HG03565 (cell line): Measurements from ENCODE around the gene NGRN.
"Not testable (repeated sequence)": the region's sequence is repeated elsewhere in the genome, so short reads cannot be mapped to it uniquely, and the experiment has no call there.

Experiments used
- ATAC-seq: cut with Tn5 transposase; IDR thresholded peaks from one replicate; pipeline ENCODE4 v1.9.1; 2021; ENCODE audit warnings: mild to moderate bottlenecking, moderate library complexity; ENCODE audit not compliant: unreplicated experiment

The NGRN gene

DNA sequence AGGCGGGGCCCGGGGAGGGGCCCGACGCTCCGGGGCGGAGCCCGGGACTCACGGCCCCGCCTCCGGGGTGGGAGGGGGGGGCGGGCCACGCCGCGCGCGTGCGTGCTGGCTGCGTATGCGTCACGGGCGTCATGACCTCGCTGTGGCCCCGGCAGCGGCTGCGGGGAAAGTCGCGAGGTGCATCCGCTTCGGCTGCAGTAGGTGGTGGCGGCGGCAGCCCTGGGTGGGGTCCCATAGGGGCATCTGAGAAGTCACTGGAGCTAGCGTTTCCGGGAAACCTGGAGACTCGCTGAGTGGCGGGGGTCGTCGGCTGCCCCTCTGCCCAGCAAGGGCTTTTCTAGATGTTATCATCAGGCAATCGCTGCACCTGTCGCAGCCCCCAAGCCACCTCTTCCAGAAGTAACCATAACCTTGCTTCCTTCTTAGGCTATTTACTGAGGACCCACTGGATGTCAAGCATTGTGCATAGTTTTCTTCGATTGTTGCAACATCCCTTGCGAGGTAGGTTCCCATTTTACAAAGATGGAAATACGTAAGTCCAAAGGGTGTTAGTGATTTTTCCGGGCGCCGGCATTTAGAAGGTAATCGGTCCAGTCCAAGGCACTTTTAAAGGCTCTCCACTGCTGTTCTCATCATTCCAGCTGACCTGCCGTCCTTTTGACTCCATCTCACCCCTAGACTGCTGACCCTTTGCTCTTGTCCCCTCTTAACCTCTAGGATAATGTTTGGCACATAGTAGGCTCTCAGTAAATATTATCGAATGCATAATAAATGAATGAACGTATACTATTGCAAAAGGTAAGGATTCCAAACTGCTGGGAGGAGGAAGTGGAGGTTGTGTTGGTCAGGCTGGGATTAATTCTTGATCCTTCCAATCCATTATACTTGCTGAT is 31.1 kb upstream of the NGRN start, which contains the start of gene GDPGP1:
TSS of gene GDPGP1 (plus strand) at position 114 of the 893 bp plus-strand sequence. CDS start 6,700 bp downstream, outside the sequence.
- ATAC-seq: peak; percentile 64

DNA sequence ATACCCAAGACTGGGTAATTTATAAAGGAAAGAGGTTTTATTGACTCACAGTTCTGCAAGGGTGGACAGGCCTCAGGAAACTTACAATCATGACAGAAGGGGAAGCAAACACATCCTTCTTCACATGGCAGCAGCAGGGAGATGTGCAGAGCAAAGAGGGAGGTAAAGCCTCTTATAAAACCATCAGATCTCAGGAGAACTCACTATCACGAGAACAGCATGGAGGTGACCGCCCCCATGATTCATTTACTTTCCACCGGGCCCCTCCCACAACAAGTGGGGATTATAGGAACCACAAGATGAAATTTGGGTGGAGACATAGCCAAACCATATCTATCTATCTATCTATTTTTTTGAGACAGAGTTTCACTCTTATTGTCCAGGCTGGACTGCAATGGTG is 26.1 kb upstream of the NGRN start:
- no peak for ATAC-seq

DNA sequence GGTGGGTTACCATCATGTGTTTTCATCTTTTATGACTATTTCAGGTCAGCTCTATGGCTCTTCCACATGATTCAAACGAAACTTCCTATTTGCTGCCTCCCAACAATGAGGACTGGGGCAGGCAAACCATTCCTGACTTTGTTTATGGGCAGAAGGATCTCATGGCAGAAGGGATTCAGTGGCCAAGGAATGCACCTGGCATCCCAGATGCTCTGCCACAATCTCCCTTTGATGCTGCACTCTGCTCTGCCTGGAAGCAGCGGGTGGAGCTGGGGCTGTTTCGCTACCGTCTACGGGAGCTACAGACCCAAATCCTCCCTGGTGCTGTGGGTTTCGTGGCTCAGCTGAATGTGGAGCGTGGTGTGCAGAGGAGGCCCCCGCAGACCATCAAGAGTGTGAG is 24.6 kb upstream of the NGRN start:
- ATAC-seq: no peak

DNA sequence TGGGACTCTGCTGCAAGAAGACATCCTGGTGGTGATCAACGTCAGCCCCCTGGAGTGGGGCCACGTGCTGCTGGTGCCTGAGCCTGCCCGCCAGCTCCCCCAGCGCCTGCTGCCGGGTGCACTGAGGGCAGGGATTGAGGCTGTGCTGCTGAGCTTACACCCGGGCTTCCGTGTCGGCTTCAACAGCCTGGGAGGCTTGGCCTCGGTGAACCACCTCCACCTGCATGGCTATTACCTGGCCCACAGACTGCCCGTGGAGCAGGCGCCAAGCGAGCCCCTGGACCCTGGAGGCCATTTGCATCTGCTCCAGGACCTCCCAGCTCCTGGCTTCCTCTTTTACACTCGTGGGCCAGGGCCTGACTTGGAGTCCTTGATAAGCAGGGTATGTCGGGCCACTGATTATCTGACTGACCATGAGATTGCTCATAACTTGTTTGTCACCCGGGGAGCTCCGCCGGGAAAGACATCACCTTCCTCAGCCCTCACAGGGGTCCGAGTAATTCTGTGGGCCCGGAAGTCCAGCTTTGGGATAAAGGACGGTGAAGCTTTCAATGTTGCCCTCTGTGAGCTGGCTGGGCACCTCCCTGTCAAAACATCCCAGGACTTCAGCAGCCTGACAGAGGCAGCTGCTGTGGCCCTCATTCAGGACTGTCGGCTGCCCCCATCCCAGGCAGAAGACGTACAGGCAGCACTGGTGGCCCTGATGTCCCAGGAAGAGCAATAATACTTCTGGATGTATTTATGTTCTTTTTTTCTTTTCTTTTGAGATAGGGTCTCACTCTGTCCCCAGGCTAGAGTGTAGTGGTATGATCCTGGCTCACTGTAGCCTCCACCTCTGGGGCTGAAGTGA is 23.9 kb upstream of the NGRN start:
- no peak for ATAC-seq

DNA sequence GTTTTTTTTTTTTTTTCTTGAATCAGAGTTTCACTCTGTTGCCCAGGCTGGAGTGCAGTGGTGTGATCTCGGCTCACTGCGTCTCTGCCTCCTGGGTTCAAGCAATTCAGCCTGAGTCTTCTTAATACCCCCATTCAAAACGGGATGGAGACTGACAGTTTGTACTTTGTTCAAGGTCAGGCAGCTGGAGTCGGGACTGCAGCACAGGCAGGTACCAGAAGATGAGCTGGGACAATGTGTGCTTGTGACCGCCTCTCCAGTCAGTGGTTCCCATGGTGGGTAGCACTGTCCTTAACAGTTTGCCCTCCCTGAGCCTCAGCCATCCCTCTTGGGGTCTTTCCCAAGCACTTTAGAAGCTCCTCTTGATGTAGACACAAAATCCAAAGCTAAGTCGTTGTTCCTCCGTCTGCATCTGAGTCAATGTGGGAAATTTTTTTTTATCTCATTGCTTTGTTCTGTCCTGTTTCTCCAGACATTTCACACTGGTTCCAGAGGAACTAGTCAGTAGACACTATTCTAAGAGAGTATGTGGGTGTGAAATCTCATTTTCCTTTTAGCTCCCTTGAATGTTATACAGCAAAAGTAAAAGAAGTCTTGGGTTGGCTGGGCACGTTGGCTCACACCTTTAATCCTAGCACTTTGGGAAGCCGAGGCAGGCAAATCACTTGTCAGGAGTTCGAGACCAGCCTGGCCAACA is 21.4 kb upstream of the NGRN start:
- no peak for ATAC-seq

DNA sequence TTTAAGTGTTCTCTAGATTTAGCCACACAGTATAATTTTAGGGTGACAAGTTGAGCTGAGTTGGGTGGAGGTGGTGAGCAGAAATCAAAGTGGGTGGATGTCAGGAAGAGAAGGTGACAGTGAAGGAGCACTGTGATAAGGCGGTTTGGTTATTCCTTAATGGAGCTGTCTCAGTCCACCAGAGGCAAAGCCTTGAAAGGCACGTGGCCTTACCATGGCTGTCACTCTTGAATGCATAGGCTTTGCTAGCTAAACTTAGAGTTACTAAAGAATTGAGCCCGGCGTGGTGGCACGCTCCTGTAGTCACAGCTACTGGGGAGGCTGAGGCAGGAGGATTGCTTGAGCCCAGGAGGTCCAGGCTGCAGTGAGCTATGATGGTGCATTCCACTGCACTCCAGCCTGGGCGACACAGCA is 16.7 kb upstream of the NGRN start:
- ATAC-seq: no peak

DNA sequence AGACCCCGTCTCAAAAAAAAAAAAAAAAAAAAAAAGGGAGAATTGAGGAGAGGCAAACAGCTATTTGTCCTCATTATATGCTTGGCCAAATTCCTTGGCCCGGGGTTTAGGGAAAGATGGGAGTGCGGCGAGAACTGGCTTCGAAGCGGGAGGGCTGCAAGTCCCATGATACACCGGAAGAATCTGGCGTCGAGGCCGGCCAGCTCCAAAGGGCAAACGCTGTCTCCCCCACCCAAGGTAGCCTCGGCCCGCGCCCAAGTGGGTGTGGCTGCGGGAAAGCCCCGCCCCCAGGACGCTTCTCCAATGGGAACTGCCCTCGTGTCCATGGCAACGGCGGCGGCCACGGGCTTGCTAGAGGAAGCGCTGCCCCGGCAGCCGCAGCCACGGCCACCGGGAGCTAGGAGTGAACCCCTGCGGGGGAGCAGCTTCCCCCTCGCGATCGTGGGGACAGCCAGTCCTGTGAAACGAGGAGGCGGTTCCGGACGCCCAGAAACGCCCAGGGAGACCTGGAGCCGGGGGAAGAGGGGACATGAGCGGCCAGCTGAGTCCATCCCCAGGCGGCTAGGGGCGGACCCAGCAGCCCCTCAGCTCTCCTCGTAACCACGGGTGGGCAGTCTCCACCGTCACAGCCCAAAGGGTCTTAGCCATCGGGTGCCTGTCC is 16.1 kb upstream of the NGRN start, which contains the start of gene TTLL13:
TSS of gene TTLL13 (plus strand) at position 354 of the 661 bp plus-strand sequence. CDS start 1,075 bp downstream, outside the sequence.
- no peak for ATAC-seq

DNA sequence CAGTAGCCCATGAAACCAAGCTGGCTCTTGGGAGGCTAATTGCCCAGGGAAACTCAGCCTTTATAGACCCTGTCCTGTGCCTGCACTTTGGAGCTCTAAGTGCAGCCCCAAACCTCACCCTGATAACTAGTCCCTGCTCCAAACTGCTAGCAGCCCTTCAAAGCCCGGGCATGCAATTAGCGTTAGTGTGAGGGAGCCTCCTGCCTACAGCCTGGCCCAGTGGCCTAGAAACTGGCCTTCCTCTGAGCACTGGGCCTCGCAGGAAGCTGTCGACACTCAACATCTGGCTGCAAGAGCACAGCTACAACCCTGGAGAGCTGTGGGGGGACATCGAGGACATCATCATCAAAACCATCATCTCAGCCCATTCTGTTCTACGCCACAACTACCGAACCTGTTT is 7.7 kb upstream of the NGRN start:
- ATAC-seq: no peak

DNA sequence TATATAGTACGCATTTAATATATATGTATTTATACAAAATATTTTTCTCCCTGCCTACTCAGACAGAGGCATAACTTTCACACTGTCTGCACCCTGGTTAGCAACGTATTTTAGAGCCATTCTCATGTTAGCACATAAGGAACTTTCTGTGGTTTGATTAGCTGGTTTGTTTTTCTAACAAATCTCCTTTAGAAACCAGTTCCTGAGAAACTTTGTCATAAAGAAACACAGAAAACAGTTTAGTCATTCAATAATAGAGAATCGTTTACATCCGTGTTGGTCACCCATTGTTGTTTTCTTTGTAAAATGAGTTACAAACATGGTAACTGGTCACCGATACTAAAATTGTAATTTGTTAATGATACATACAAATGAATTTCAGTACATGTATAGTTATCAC is 5.9 kb upstream of the NGRN start:
- peak; percentile 60 for ATAC-seq

DNA sequence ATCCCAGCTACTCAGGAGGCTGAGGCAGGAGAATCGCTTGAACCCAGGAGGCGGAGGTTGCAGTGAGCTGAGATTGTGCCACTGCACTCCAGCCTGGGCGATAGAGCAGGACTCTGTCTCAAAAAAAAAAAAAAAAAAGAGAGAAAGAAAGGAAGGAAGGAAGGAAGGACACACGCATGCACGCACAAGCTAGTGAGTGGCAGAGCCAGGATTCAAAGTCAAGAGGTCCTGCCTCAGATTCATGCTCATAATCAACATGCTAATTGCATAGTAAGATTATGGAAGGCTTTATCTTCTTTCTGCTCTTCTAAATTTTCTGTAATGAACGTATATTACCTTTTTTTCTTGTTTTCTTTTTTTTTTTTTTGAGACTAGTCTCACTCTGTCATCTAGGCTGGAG is 4.7 kb upstream of the NGRN start:
- ATAC-seq: not testable (repeated sequence)

DNA sequence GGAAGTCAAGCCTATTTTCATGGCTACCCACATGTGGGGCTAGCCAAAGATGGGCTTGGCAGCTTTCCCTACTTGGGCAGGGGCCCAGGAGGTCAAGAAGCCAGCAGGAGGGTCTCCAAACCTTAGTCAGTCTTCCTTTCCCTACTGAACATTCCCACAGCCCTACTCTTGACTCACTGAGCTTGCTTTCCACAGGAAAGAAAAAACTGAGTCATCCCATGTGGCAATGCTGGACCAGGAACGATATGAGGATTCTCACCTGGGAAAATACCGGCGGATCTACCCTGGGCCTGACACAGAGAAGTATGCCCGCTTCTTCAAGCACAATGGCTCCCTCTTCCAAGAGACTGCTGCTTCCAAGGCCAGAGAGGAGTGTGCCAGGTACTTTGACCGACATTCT is 3.7 kb upstream of the NGRN start:
- no peak for ATAC-seq

DNA sequence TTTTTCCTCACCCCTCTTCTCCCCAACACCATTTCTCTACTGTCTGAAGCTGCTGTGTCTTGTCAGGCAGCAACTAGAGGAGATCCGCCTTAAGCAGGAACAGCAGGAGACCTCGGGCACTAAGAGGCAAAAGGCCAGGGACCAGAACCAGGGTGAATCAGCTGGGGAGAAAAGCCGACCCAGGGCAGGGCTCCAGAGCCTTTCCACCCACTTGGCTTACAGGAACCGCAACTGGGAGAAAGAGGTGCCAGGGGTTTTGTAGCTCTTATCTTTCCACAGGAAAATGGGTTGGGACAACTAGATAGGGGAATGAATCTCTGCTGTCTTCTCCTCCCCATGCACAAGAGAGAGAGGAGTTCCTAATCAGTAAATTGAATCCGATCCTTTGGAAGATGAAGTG is 3.0 kb upstream of the NGRN start:
- no peak for ATAC-seq

DNA sequence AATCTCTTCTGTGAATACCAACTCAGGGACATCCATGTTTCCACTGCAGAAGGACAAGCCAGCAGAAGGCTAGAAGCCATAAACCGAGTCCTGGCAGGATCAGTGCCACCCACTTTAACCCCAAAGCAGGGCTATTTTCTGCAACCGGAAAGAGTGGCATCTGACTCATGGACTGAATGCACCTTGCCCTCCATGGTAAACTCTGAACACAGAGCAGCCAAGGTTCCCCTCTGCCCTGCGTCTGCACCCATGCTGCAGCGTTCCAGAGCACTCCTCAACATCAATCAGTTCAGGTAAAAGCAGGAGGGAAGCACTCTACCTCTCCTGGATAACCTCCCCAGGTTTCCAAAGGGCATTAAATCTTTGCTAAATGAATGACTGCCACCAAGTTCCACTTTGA is 801 bp upstream of the NGRN start:
- ATAC-seq: no peak

DNA sequence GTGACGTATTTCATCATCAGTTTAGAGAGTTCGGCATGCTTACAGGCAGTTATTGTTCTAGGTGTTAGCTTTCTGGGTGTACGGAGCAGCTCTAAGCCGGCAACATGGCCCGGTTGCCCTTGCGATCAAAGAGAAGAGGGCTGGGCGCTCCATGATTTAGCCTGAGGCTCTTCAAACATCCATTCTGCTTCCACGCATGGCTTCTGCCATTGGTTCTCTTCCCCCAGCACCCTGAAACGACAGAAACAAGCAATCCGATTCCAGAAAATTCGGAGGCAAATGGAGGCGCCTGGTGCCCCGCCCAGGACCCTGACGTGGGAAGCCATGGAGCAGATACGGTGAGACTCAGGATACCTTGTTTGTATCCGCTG is 574 bp downstream of the NGRN start:
- peak; percentile 12 for ATAC-seq

DNA sequence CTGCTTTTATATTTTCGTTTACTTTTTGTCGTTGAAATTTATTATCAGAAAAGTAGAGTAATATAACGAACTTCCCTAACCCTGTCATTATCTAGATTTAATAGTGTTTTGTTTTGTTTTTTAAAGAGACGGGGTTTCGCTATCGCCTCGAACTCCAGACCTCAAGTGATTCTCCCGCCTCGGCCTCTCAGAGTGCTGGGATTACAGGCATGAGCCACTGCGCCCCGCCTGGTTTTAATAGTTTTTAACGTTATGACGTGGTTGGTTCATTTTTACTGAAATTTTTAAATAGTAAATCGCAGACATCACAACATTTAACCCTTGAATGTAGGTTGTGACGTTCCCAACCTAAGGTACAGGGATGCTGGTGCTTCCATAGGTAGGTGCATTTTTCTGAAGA is 1.0 kb downstream of the NGRN start:
- ATAC-seq: no peak

DNA sequence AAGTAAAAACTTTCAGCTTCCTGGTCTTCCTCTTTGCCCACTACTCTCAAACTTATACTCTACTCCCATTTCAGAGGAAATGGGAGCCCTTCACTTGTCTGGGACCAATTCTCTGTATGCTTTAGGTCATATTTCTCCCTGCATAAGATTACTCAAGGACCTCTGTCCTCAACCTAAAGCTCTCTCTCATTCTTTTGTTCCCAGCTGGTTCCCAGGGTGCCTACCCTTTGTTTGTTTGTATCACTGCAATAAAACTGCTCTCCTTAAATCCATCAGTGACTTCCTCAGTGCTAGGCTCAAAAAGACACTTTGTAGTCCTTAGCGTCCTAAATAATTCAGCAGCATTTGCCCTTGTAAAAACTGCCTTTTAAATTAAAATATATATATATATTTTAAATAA is 2.9 kb downstream of the NGRN start:
- ATAC-seq: no peak

DNA sequence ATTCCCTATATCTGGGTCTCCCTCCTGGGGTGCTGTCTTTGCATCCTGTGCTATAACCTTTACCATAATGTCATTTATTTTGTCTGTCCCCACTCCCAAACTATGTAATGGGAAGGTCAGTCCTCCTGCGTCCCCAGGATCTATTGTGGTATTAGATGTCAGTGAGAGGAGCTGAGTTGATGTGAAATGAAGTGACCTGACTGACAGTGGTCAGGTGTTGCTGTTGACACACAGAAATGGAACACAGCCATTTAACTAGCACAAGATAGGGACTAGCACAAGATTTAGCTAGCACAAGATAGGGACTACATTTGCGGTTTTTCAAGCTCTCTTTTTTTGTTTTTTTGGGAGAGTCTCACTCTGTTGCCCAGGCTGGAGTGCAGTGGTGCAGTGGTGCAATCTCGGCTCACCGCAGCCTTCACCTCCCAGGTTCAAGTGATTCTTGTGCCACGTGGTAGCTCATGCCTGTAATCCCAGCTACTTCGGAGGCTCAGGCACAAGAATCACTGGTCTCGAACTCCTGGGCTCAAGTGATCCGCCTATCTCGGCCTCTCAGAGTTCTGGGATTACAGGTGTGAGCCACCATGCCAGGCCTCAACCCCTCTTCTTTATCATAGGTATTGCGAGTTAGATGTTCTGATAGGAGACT is 5.2 kb downstream of the NGRN start:
- no peak for ATAC-seq

DNA sequence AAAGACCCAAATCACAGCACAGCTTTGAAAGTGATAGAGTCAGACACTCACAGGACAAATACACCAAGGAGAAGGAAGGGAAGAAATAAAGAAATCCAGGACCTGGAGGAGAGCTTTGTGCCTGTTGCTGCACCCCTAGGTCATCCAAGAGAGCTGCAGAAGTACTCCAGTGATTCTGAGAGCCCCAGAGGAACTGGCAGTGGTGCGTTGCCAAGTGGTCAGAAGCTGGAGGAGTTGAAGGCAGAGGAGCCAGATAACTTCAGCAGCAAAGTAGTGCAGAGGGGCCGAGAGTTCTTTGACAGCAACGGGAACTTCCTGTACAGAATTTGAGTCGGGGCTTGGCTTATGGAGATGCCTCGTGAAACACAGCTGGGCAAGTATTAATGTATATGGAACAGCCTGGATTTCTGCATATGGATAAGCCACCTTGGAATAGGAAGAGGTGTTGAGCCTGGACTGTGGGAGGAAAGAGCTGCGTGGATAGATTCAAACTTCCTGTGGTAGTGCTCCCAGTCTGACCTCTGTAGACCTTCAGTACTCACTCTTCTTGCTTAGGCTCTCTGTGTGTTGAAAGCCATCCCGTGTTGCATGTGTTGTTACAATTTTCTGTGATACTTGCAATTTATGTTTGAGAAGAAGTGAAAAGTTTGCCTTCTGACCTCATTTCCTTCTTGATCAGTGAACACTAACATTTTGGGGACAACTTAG is 6.1 kb downstream of the NGRN start:
- ATAC-seq: no peak

DNA sequence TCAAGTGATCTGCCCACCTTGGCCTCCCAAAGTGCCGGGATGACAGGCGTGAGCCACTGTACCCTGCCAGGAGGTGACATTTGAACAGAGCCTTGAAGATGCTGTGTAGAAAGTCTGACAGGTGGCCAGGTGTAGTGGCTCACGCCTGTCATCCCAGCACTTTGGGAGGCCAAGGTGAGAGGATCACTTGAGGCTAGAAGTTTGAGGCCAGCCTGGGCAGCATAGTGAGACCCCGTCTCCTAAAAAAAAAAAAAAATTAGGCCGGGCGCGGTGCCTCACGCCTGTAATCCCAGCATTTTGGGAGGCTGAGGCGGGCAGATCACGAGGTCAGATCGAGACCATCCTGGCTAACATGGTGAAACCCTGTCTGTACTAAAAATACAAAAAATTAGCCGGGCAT is 13.0 kb downstream of the NGRN start:
- ATAC-seq: not testable (repeated sequence)

DNA sequence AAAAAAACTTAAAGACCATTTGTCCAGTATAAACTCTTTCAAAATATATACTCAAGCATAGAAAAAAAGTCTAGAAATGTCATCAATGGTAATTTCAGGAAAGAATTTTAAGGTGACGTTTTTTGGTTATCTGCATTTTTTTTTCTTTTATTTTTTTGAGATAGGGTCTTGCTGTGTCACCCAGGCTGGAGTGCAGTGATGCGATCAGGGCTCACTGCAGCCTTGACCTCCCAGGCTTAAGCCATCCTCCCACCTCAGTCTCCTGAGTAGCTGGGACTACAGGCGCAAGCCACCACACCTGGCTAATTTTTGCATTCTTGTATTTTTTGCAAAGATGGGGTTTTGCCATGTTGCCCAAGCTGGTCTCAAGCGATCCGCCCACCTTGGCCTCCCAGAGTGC is 15.3 kb downstream of the NGRN start:
- ATAC-seq: not testable (repeated sequence)
